Measurements from ENCODE around the gene GNRH2. TPM values are rescaled to one million over a fixed set of nuclear protein-coding genes. Genes with fewer than 3 reads are reported as not detected.
"Not testable (repeated sequence)": the region's sequence is repeated elsewhere in the genome, so short reads cannot be mapped to it uniquely, and the experiment has no call there.

GNRH2 gene
- total RNA-seq, 4 donors from 2014 or later, result not detected

DNA sequence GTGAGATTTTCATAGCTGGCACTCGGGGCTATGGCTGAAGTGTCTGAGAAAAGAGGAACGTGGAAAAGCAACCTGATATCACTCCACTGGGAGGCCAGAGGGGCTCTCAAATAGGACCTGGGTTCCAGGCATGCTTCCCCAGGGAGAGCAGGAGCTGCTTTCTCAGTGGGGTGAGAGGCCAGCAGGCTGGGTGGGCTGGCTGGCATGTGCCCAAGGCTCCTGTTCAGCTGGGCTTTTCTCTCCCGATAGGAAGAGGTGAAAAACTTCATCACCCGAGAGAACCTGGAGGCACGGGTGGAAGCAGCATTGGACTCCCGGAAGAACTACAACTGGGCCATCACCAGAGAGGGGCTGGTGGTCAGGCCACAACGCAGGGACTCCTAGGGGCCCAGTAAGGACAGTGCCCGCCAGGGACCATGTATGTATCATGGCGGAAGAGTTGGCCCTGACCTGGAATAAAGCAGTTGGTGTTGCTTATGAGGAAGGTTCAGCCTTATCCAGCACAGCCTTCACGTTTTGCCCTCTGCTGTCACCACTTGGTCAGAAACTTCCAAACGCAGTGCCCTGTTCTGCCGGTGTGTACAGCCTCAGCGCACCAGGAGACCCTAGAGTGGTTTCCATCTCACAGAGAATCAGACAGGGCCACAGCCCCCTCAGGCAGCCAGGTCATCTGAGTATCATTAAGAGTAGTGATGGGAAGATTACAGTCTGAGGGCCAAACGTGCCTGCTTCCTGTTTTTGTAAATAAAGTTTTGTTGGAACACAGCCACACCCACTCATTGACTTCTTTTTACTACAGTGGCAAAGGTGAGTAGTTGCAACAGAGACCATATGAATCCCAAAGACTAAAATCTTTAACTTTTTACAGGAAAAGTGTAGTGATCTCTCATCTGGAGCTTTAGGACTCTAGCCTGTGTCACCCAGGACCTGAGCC is 4.3 kb downstream of the GNRH2 start:
- in situ Hi-C loops (cut with MboI; ENCODE audit: low sequenced_read_pairs in 4 of 4) (no loop called here), intact Hi-C loops (cut with DNase I; ENCODE audit: low total_unique reads) (loop anchor here (5.0 to 10.0 kb wide), 3 partner anchors 125 to 175 kb away; partner anchors contain the start of genes DDRGK1, ITPA, LZTS3 and PTPRA)
- no peak overlapping the region for H3K4me3 ChIP-seq

GRCh38 chr20:3051385-3052019 is 8.1 kb downstream of the GNRH2 start:
- no peaks in the 10 kb centered on the region for H3K27me3 ChIP-seq
- H3K36me3 ChIP-seq, result peaks cover 0 to 32% of the 10 kb centered on the region in 2 donors
- no peak for TF ChIP-seq POLR2A (IDR thresholded peaks at IDR 0.05)
- no peak for TF ChIP-seq CTCF (IDR thresholded peaks at IDR 0.05 in 4 of 5, conservative IDR thresholded peaks at IDR 0.05 in 1 of 5)
- no peak overlapping the region for H3K4me3 ChIP-seq
- no peak for ATAC-seq
- peaks cover 5 to 14% of the 10 kb centered on the region in 2 donors for H3K4me1 ChIP-seq
- no peaks in the 10 kb centered on the region for H3K9me3 ChIP-seq
- no peak overlapping the region for H3K27ac ChIP-seq
- DNase-seq, result no peak
- in situ Hi-C loops (cut with MboI; ENCODE audit: low sequenced_read_pairs in 4 of 4), result loop anchor here (5.0 to 25.0 kb wide), 5 partner anchors 63 to 263 kb away; no protein-coding TSS in a partner anchor
- intact Hi-C loops (cut with DNase I; ENCODE audit: low total_unique reads), result no loop called here

More for the DNA sequence above, 4.3 kb downstream of the GNRH2 start:
- Histone ChIP-seq H3K36me3 (peaks cover 0 to 32% of the 10 kb centered on the region in 2 donors), H3K4me1 (peaks cover 5 to 22% of the 10 kb centered on the region in 2 donors), H3K27me3 (no peaks in the 10 kb centered on the region), H3K27ac (no peak overlapping the region), H3K9me3 (no peaks in the 10 kb centered on the region)
- TF ChIP-seq CTCF (IDR thresholded peaks at IDR 0.05 in 4 of 5, conservative IDR thresholded peaks at IDR 0.05 in 1 of 5) (no peak), POLR2A (IDR thresholded peaks at IDR 0.05) (no peak)
- ATAC-seq, result no peak
- DNase-seq, result no peak

- in situ Hi-C loops (cut with MboI; ENCODE audit: low sequenced_read_pairs in 4 of 4) (loop anchor here in 3 of 4 donors (5.0 to 25.0 kb wide), 5 partner anchors 48 to 255 kb away; no protein-coding TSS in a partner anchor), intact Hi-C loops (cut with DNase I; ENCODE audit: low total_unique reads) (no loop called here)
- no peaks in the 10 kb centered on the region for H3K4me1 ChIP-seq
- no peak for DNase-seq
- H3K36me3 ChIP-seq, result no peaks in the 10 kb centered on the region
- H3K27me3 ChIP-seq, result no peaks in the 10 kb centered on the region
- H3K27ac ChIP-seq, result no peak overlapping the region
- H3K9me3 ChIP-seq, result no peaks in the 10 kb centered on the region
- no peak for TF ChIP-seq CTCF (IDR thresholded peaks at IDR 0.05 in 4 of 5, conservative IDR thresholded peaks at IDR 0.05 in 1 of 5)
- TF ChIP-seq POLR2A (IDR thresholded peaks at IDR 0.05), result no peak
- no peak for ATAC-seq
- no peak overlapping the region for H3K4me3 ChIP-seq
Observed at GRCh38 chr20:3059489-3059888, 16.1 kb downstream of the GNRH2 start.

DNA sequence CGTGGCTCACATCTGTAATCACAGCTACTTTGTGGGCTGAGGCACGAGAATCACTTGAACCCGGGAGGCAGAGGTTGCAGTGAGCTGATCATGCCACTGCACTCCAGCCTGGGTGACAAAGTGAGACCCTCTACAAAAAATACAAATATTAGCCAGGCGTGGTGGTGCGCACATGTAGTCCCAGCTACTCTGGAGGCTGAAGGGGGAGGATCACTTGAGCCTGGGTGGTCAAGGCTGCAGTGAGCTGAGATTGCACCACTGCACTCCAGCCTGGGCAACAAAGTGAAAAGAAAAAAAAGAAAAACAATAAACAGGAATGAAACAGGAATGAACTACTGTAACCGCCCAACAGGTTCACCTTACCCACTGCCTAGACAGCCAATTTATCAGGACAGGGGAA is 20.7 kb downstream of the GNRH2 start:
- H3K4me3 ChIP-seq; DNase-seq; H3K27ac ChIP-seq; H3K27me3 ChIP-seq; H3K4me1 ChIP-seq; ATAC-seq; intact Hi-C loops (cut with DNase I; ENCODE audit: low total_unique reads); H3K9me3 ChIP-seq; H3K36me3 ChIP-seq: not testable (repeated sequence)
- in situ Hi-C loops (cut with MboI; ENCODE audit: low sequenced_read_pairs in 4 of 4), result loop anchor here in 2 of 4 donors (25.0 kb wide), 2 partner anchors 123 to 248 kb away; no protein-coding TSS in a partner anchor

Data from gastrocnemius medialis (tissue), 4 donors.